Measurements from ENCODE around the gene MYDGF. TPM values are rescaled to one million over a fixed set of nuclear protein-coding genes. Genes with fewer than 3 reads are reported as not detected.

MYDGF gene
- total and polyA plus RNA-seq, 2 experiments from 2014 or later: 207 to 591 TPM

- no peak overlapping the region for H2AFZ ChIP-seq
- no peaks in the 10 kb centered on the region for H3K27me3 ChIP-seq (replicated peaks; ENCODE audit: insufficient read depth)
- no peak overlapping the region for H3K4me2 ChIP-seq (ENCODE audit: unreplicated experiment)
- DNase-seq: no peak
- H3K4me1 ChIP-seq (ENCODE audit: insufficient read depth): no peaks in the 10 kb centered on the region
- in situ Hi-C loops (cut with MboI): no loop called here
- no peaks in the 10 kb centered on the region for H3K79me2 ChIP-seq (ENCODE audit: insufficient read depth)
- no peaks in the 10 kb centered on the region for H3K36me3 ChIP-seq (ENCODE audit: low read depth)
- no peak overlapping the region for H3K27ac ChIP-seq
- H3K9me3 ChIP-seq (ENCODE audit: low read depth): no peaks in the 10 kb centered on the region
- no peaks in the 10 kb centered on the region for H4K20me1 ChIP-seq (ENCODE audit: insufficient read depth)
- no peak overlapping the region for H3K4me3 ChIP-seq
- no peak overlapping the region for H3K9ac ChIP-seq
- 0 out of 2 replicates have a peak, but pooled peaks cover under 1% of the 10 kb centered on the region for H3F3A ChIP-seq (ENCODE audit: insufficient read depth)
- WGBS, 2 experiments (ENCODE audit: low coverage in 1 of 2, low lambda C conversion rate in 2 of 2, missing lambda C conversion rate in 2 of 2): 90 to 100% methylated on average over 2 of the region's 2 CpGs
- H3K9me2 ChIP-seq (ENCODE audit: insufficient read depth): no peaks in the 10 kb centered on the region
- TF ChIP-seq EZH2phosphoT487 (IDR thresholded peaks at IDR 0.05; ENCODE audit: insufficient read depth, low read depth) (no peak), EZH2 (IDR thresholded peaks at IDR 0.05; ENCODE audit: insufficient read depth, poor library complexity, severe bottlenecking) (no peak)
Measured at GRCh38 chr19:4650159-4650558, 20.0 kb downstream of the MYDGF start.

GRCh38 chr19:4649392-4650047 lies 20.6 kb downstream of the MYDGF start:
- in situ Hi-C loops (cut with MboI): no loop called here
- no peak overlapping the region for H3K4me3 ChIP-seq
- no peaks in the 10 kb centered on the region for H3K9me2 ChIP-seq (ENCODE audit: insufficient read depth)
- H4K20me1 ChIP-seq (ENCODE audit: insufficient read depth): no peaks in the 10 kb centered on the region
- H3K79me2 ChIP-seq (ENCODE audit: insufficient read depth): no peaks in the 10 kb centered on the region
- no peak overlapping the region for H3K9ac ChIP-seq
- no peak overlapping the region for H3K27ac ChIP-seq
- DNase-seq: no peak
- no peak for TF ChIP-seq EZH2 (IDR thresholded peaks at IDR 0.05; ENCODE audit: insufficient read depth, poor library complexity, severe bottlenecking)
- no peak for TF ChIP-seq EZH2phosphoT487 (IDR thresholded peaks at IDR 0.05; ENCODE audit: insufficient read depth, low read depth)
- H2AFZ ChIP-seq: no peak overlapping the region
- 89 to 90% methylated on average over 9 to 19 of the region's 19 CpGs for WGBS, 2 experiments (ENCODE audit: low coverage in 1 of 2, low lambda C conversion rate in 2 of 2, missing lambda C conversion rate in 2 of 2)
- no peaks in the 10 kb centered on the region for H3K9me3 ChIP-seq (ENCODE audit: low read depth)
- no peaks in the 10 kb centered on the region for H3K4me1 ChIP-seq (ENCODE audit: insufficient read depth)
- no peaks in the 10 kb centered on the region for H3K27me3 ChIP-seq (replicated peaks; ENCODE audit: insufficient read depth)
- H3F3A ChIP-seq (ENCODE audit: insufficient read depth): no peaks in the 10 kb centered on the region
- H3K4me2 ChIP-seq (ENCODE audit: unreplicated experiment): no peak overlapping the region
- H3K36me3 ChIP-seq (ENCODE audit: low read depth): no peaks in the 10 kb centered on the region

GRCh38 chr19:4647676-4648644 lies 22.2 kb downstream of the MYDGF start:
- no peak overlapping the region for H2AFZ ChIP-seq
- TF ChIP-seq EZH2phosphoT487 (IDR thresholded peaks at IDR 0.05; ENCODE audit: insufficient read depth, low read depth): no peak
- no peak for TF ChIP-seq EZH2 (IDR thresholded peaks at IDR 0.05; ENCODE audit: insufficient read depth, poor library complexity, severe bottlenecking)
- H3K27ac ChIP-seq: no peak overlapping the region
- no peak overlapping the region for H3K4me3 ChIP-seq
- H3K4me2 ChIP-seq (ENCODE audit: unreplicated experiment): no peak overlapping the region
- no peaks in the 10 kb centered on the region for H4K20me1 ChIP-seq (ENCODE audit: insufficient read depth)
- no peaks in the 10 kb centered on the region for H3F3A ChIP-seq (ENCODE audit: insufficient read depth)
- H3K9ac ChIP-seq: no peak overlapping the region
- H3K79me2 ChIP-seq (ENCODE audit: insufficient read depth): no peaks in the 10 kb centered on the region
- no peaks in the 10 kb centered on the region for H3K27me3 ChIP-seq (replicated peaks; ENCODE audit: insufficient read depth)
- H3K9me3 ChIP-seq (ENCODE audit: low read depth): no peaks in the 10 kb centered on the region
- no peaks in the 10 kb centered on the region for H3K9me2 ChIP-seq (ENCODE audit: insufficient read depth)
- no peaks in the 10 kb centered on the region for H3K36me3 ChIP-seq (ENCODE audit: low read depth)
- in situ Hi-C loops (cut with MboI): no loop called here
- no peaks in the 10 kb centered on the region for H3K4me1 ChIP-seq (ENCODE audit: insufficient read depth)
- WGBS, 2 experiments (ENCODE audit: low coverage in 1 of 2, low lambda C conversion rate in 2 of 2, missing lambda C conversion rate in 2 of 2): 77 to 85% methylated on average over 19 to 20 of the region's 20 CpGs
- DNase-seq: no peak

GRCh38 chr19:4645718-4646117 lies 24.4 kb downstream of the MYDGF start:
- no peak for DNase-seq
- Histone ChIP-seq H3K4me1 (ENCODE audit: insufficient read depth) (no peaks in the 10 kb centered on the region), H3K9me2 (ENCODE audit: insufficient read depth) (no peaks in the 10 kb centered on the region), H3K36me3 (ENCODE audit: low read depth) (no peaks in the 10 kb centered on the region), H2AFZ (no peak overlapping the region), H3K9ac (no peak overlapping the region), H3K27ac (no peak overlapping the region), H3K4me2 (ENCODE audit: unreplicated experiment) (no peak overlapping the region), H3F3A (ENCODE audit: insufficient read depth) (no peaks in the 10 kb centered on the region), H3K27me3 (replicated peaks; ENCODE audit: insufficient read depth) (no peaks in the 10 kb centered on the region), H3K9me3 (ENCODE audit: low read depth) (no peaks in the 10 kb centered on the region), H3K79me2 (ENCODE audit: insufficient read depth) (no peaks in the 10 kb centered on the region), H3K4me3 (no peak overlapping the region), H4K20me1 (ENCODE audit: insufficient read depth) (no peaks in the 10 kb centered on the region)
- no peak for TF ChIP-seq EZH2phosphoT487 (IDR thresholded peaks at IDR 0.05; ENCODE audit: insufficient read depth, low read depth)
- TF ChIP-seq EZH2 (IDR thresholded peaks at IDR 0.05; ENCODE audit: insufficient read depth, poor library complexity, severe bottlenecking): no peak
- WGBS, 2 experiments (ENCODE audit: low coverage in 1 of 2, low lambda C conversion rate in 2 of 2, missing lambda C conversion rate in 2 of 2): 95 to 97% methylated on average over 3 to 4 of the region's 4 CpGs
- in situ Hi-C loops (cut with MboI): no loop called here
